GM12892 (cell line): ENCODE results near the gene BSPRY.
"Not testable (repeated sequence)": the region's sequence is repeated elsewhere in the genome, so short reads cannot be mapped to it uniquely, and the experiment has no call there.

ENCODE experiments used
- DNase-seq: peaks from one replicate; pipeline ENCODE4 v3.0.0; 2011; ENCODE audit not compliant: insufficient read length
- FAIRE-seq: peaks from 2 replicates; lab custom pipeline; 2011; peaks lifted over from hg19 to GRCh38; lab: Jason Lieb, UNC
- POLR2A ChIP-seq: IDR thresholded peaks from 2 replicates; pipeline ENCODE4 v1.6.1; 2011; ENCODE audit warnings: low read depth, low read length, control low read depth
- POLR2AphosphoS5 ChIP-seq: IDR thresholded peaks from 2 replicates; pipeline ENCODE4 v1.6.1; 2011; ENCODE audit warnings: low read depth, low read length, control low read depth
- TAF1 ChIP-seq: IDR thresholded peaks from 2 replicates; pipeline ENCODE4 v1.6.1; 2011; ENCODE audit warnings: low read depth, mild to moderate bottlenecking, control low read depth, low read length, borderline replicate concordance

The BSPRY gene

GRCh38 chr9:113375057-113376023 lies 26.0 kb downstream of the BSPRY start:
- TF ChIP-seq TAF1 (no peak), POLR2A (no peak), POLR2AphosphoS5 (no peak)
- FAIRE-seq (no peak), DNase-seq (no peak)

GRCh38 chr9:113376634-113377567 lies 27.6 kb downstream of the BSPRY start, which contains the start of gene HDHD3:
TSS of gene HDHD3 (minus strand) at chr9:113376986. CDS start at chr9:113374354, 2,632 bp downstream.
- peak; percentile 94 for DNase-seq
- TF ChIP-seq POLR2A (peak; percentile 66; the same call in 1 of the 2 replicates), TAF1 (peak; percentile 66; the same call in 1 of the 2 replicates), POLR2AphosphoS5 (0 out of 2 replicates have a peak, but pooled peaks have one; percentile 50)
- FAIRE-seq = peak; percentile 71

GRCh38 chr9:113379094-113379828 lies 29.9 kb downstream of the BSPRY start:
- FAIRE-seq, DNase-seq: not testable (repeated sequence)

GRCh38 chr9:113379829-113380210 lies 30.5 kb downstream of the BSPRY start:
- not testable (repeated sequence) for FAIRE-seq, DNase-seq

DNA sequence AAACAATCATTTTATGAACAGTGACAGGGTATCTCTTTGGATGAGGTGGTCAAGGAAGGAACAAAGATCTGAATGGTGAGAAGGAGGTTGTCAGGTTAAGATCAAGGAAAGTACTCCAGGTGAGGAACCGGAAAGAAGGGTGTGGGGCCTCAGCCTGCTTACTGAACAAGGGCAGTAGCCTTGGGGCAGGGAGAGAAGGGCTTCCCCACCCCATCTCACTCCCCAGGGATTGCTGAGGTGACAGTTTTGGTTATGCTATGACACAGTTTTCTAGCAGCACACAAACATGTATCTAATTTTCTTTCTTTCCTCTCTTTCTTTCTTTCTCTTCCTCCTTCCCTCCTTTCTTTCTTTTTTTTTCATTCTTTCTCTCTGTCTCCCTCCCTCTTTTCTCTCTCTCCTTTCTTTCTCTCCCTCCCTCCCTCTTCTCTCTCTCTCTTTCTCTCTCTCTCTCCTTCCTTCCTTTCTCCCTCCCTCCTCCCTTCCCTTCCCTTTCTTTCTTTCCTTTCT lies 31.6 kb downstream of the BSPRY start:
- DNase-seq (no peak), FAIRE-seq (peak; percentile 56)
- TF ChIP-seq POLR2A (no peak), POLR2AphosphoS5 (no peak), TAF1 (no peak)

DNA sequence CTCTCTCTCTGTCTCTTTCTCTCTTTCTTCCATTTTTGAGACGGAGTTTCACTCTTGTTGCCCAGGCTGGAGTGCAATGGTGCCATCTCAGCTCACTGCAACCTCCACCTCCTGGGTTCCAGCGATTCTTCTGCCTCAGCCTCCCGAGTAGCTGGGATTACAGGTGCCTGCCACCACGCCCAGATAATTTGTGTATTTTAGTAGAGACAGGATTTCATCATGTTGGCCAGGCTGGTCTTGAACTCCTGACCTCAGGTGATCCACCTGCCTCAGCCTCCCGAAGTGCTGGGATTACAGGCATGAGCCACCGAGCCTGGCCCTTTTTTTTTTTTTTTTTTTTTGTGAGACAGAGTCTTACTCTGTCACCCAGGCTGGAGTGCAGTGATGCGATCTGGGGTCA lies 32.1 kb downstream of the BSPRY start:
- FAIRE-seq, DNase-seq: not testable (repeated sequence)

DNA sequence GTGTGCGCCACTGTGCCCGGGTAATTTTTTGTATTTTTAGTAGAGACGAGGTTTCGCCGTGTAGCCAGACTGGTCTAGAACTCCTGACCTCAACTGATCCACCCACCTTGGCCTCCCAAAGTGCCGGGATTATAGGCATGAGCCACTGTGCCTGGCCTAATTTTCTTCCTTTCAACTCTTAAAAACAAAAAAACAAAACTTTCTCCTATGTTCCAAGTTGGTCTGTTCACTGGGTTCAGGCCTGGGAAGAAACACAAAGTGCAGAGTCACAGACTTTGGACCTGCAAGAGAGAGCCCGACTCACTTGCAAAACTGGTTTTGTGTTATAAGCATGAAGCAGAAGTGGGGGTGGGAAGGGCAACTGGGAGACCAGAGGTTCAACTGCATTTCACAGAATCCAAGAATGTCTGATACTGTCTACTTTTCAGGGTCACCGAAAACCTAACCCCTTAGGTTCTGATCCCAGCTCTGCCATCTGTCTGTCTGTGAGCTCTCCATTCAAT lies 32.6 kb downstream of the BSPRY start:
- DNase-seq (no peak), FAIRE-seq (no peak)
- TF ChIP-seq POLR2AphosphoS5 (no peak), POLR2A (no peak), TAF1 (no peak)

DNA sequence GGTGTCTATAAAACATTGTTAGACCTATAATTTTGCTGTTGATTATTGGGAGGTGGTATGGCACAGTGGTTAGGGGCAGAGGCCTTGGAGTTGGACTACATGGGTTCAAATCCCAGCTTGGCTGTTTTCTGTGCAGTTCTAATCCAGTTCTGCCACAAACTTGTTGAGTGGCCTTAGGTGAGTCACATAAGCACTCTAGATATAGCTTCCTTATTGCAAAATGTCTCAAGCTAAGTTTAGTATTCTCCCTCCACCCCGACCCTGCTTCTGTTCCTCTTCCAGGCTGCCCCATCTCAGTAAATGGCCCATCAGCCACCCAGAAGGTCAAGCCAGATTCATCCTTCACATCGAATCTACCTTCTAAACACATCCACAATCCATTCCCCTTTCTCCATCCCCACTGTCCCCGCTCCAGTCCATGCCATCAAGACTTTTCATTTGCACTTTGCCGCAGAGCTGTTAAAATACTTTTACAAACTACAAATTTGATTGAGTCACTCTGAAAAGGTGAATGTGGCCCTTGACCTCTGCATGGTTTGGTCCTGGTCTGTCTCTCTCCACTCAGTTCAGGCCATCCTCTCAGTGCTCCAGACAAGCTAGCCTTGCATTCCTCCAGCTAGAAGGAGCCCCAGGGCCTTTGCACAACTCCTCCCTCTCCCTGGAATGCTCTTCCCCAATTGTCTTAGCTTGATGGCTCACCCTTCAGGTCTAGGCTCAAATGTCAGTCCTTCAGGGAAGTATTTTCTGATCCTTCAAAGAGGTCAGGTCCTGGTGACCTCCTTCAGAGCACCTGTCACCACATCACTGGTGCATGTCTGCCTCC lies 37.4 kb downstream of the BSPRY start:
- no peak for FAIRE-seq
- no peak for TF ChIP-seq POLR2A
- no peak for TF ChIP-seq TAF1
- TF ChIP-seq POLR2AphosphoS5 = no peak
- DNase-seq = no peak

GRCh38 chr9:113387560-113388230 lies 38.4 kb downstream of the BSPRY start:
- no peak for TF ChIP-seq POLR2A
- no peak for TF ChIP-seq POLR2AphosphoS5
- TF ChIP-seq TAF1 = no peak
- no peak for FAIRE-seq
- DNase-seq = no peak

- DNase-seq (no peak), FAIRE-seq (no peak)
- no peak for TF ChIP-seq POLR2AphosphoS5
- TF ChIP-seq TAF1 = no peak
Observed at GRCh38 chr9:113388833-113389232, 39.5 kb downstream of the BSPRY start.
